ENCODE results near the gene ECHS1.
"Not testable (repeated sequence)": the region's sequence is repeated elsewhere in the genome, so short reads cannot be mapped to it uniquely, and the experiment has no call there.

ECHS1 gene

GRCh38 chr10:133399123-133399601 lies 26.0 kb upstream of the ECHS1 start:
- DNase-seq (ENCODE audit: low read depth, low spot score) = no peak

GRCh38 chr10:133397938-133398337 lies 24.8 kb upstream of the ECHS1 start:
- no peak for DNase-seq (ENCODE audit: low read depth, low spot score)

GRCh38 chr10:133396035-133396624 lies 23.0 kb upstream of the ECHS1 start:
- no peak for DNase-seq (ENCODE audit: low read depth, low spot score)

GRCh38 chr10:133394801-133395221 lies 21.7 kb upstream of the ECHS1 start:
- no peak for DNase-seq (ENCODE audit: low read depth, low spot score)

- peak; percentile 61 for DNase-seq (ENCODE audit: low read depth, low spot score)
Observed at GRCh38 chr10:133394064-133394663, 21.0 kb upstream of the ECHS1 start, which contains the start of gene MTG1. TSS of gene MTG1 (plus strand) at chr10:133394157. CDS start at chr10:133394221, 64 bp downstream.

- DNase-seq (ENCODE audit: low read depth, low spot score) = no peak
Observed at GRCh38 chr10:133393401-133394063, 20.4 kb upstream of the ECHS1 start.

GRCh38 chr10:133391761-133392518 lies 18.8 kb upstream of the ECHS1 start:
- no peak for DNase-seq (ENCODE audit: low read depth, low spot score)

GRCh38 chr10:133391249-133391635 lies 18.1 kb upstream of the ECHS1 start:
- DNase-seq (ENCODE audit: low read depth, low spot score) = no peak

GRCh38 chr10:133390597-133391248 lies 17.6 kb upstream of the ECHS1 start:
- DNase-seq (ENCODE audit: low read depth, low spot score) = no peak

- no peak for DNase-seq (ENCODE audit: low read depth, low spot score)
Observed at GRCh38 chr10:133388973-133389818, 16.0 kb upstream of the ECHS1 start.

- DNase-seq (ENCODE audit: low read depth, low spot score) = no peak
Observed at GRCh38 chr10:133388236-133388972, 15.2 kb upstream of the ECHS1 start.

GRCh38 chr10:133386951-133387350 lies 13.8 kb upstream of the ECHS1 start:
- DNase-seq (ENCODE audit: low read depth, low spot score) = not testable (repeated sequence)

- DNase-seq (ENCODE audit: low read depth, low spot score) = no peak
Observed at GRCh38 chr10:133385214-133385613, 12.1 kb upstream of the ECHS1 start.

- DNase-seq (ENCODE audit: low read depth, low spot score) = no peak
Observed at GRCh38 chr10:133384071-133384470, 10.9 kb upstream of the ECHS1 start.

GRCh38 chr10:133383551-133383950 lies 10.4 kb upstream of the ECHS1 start:
- no peak for DNase-seq (ENCODE audit: low read depth, low spot score)

- no peak for DNase-seq (ENCODE audit: low read depth, low spot score)
Observed at GRCh38 chr10:133381036-133381435, 7.9 kb upstream of the ECHS1 start.

GRCh38 chr10:133379801-133380666 lies 6.9 kb upstream of the ECHS1 start:
- DNase-seq (ENCODE audit: low read depth, low spot score) = no peak

- DNase-seq (ENCODE audit: low read depth, low spot score) = no peak
Observed at GRCh38 chr10:133379152-133379800, 6.1 kb upstream of the ECHS1 start, which contains the start of gene PAOX. TSS of gene PAOX (plus strand) at chr10:133379262. CDS start at chr10:133379317, 55 bp downstream.
